Measurements from ENCODE around the gene EPS8L2. TPM values are rescaled to one million over a fixed set of nuclear protein-coding genes. Genes with fewer than 3 reads are reported as not detected.

The EPS8L2 gene
- total and polyA plus RNA-seq, 2 of the 13 experiments (the other 11 are each of a cell fraction or from before 2014, with no cell fraction given) = 89.3 to 416 TPM

DNA sequence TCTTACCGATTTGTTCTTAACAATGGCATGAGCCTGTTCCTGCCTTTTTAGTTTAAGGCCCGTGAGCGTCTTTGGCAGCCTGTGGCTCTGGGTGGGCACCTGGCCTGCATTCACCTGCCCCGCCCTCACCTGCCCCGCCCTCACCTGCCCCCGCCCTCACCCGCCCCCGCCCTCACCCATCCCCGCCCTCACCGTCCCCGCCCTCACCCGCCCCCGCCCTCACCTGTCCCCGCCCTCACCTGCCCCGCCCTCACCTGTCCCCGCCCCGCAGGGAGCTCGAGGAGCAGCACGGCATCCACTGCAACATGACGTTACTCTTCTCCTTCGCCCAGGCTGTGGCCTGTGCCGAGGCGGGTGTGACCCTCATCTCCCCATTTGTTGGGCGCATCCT, 57.0 kb downstream of the EPS8L2 start:
- H3K4me2 ChIP-seq (ENCODE audit: low read depth, low read length) = no peak overlapping the region
- CTCF ChIA-PET (ENCODE audit: low intra/inter-chr PET ratio, low total read pairs) = no interaction called here

More for the DNA sequence above, 57.0 kb downstream of the EPS8L2 start:
- no peak for TF ChIP-seq KLF13 (CRISPR knock-in tag; IDR thresholded peaks at IDR 0.05)
- peak in 1 of 2 experiments; percentile 9; a peak in 1 of 4 replicates for TF ChIP-seq POLR2A (IDR thresholded peaks at IDR 0.05; ENCODE audit: insufficient read depth in 1 of 2, low read depth in 2 of 2, low read length in 2 of 2)
- TF ChIP-seq, protein P1, sequence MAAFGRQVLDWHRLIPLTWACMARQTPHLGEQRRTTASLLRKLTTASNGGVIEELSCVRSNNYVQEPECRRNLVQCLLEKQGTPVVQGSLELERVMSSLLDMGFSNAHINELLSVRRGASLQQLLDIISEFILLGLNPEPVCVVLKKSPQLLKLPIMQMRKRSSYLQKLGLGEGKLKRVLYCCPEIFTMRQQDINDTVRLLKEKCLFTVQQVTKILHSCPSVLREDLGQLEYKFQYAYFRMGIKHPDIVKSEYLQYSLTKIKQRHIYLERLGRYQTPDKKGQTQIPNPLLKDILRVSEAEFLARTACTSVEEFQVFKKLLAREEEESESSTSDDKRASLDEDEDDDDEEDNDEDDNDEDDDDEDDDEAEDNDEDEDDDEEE (CRISPR knock-in tag; IDR thresholded peaks at IDR 0.05) = no peak
- TF ChIP-seq CREB1 (IDR thresholded peaks at IDR 0.05) = no peak
- no peak for TF ChIP-seq CREB1 (CRISPR knock-in tag; IDR thresholded peaks at IDR 0.05)
- TF ChIP-seq, protein P2, sequence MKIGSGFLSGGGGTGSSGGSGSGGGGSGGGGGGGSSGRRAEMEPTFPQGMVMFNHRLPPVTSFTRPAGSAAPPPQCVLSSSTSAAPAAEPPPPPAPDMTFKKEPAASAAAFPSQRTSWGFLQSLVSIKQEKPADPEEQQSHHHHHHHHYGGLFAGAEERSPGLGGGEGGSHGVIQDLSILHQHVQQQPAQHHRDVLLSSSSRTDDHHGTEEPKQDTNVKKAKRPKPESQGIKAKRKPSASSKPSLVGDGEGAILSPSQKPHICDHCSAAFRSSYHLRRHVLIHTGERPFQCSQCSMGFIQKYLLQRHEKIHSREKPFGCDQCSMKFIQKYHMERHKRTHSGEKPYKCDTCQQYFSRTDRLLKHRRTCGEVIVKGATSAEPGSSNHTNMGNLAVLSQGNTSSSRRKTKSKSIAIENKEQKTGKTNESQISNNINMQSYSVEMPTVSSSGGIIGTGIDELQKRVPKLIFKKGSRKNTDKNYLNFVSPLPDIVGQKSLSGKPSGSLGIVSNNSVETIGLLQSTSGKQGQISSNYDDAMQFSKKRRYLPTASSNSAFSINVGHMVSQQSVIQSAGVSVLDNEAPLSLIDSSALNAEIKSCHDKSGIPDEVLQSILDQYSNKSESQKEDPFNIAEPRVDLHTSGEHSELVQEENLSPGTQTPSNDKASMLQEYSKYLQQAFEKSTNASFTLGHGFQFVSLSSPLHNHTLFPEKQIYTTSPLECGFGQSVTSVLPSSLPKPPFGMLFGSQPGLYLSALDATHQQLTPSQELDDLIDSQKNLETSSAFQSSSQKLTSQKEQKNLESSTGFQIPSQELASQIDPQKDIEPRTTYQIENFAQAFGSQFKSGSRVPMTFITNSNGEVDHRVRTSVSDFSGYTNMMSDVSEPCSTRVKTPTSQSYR (CRISPR knock-in tag; IDR thresholded peaks at IDR 0.05; ENCODE audit: borderline replicate concordance) = no peak
- no peak for TF ChIP-seq SMYD3 (CRISPR knock-in tag; IDR thresholded peaks at IDR 0.05)
- no peak for TF ChIP-seq ZSCAN25 (CRISPR knock-in tag; IDR thresholded peaks at IDR 0.05)
- WGBS (ENCODE audit: low lambda C conversion rate) = 98% methylated on average over 24 of the region's 24 CpGs
- Histone ChIP-seq H3K4me3 (replicated peaks in 1 of 3; ENCODE audit: insufficient read depth in 1 of 3, low read depth in 2 of 3, low read length in 3 of 3) (no peak overlapping the region), H3K27ac (ENCODE audit: extremely low read length, insufficient read depth, low read length) (no peak overlapping the region), H3K79me2 (ENCODE audit: insufficient read depth, low read length) (no peaks in the 10 kb centered on the region), H3K27me3 (ENCODE audit: control insufficient read depth in 1 of 2, insufficient read depth in 2 of 2, low read length in 2 of 2) (no peaks in the 10 kb centered on the region), H3K4me1 (ENCODE audit: insufficient read depth, low read length) (no peaks in the 10 kb centered on the region), H3K36me3 (replicated peaks in 1 of 2; ENCODE audit: control insufficient read depth in 1 of 2, insufficient read depth in 2 of 2, low read length in 2 of 2) (peaks cover 20 to 67% of the 10 kb centered on the region in 2 experiments), H4K20me1 (ENCODE audit: insufficient read depth, low read length) (peaks cover 9% of the 10 kb centered on the region; the same call in 1 of the 2 replicates), H2AFZ (ENCODE audit: low read length) (no peak overlapping the region), H3K9me3 (ENCODE audit: low read length) (no peaks in the 10 kb centered on the region), H3K9ac (ENCODE audit: insufficient read depth, low read depth, low read length) (no peak overlapping the region)
- intact Hi-C loops (cut with micrococcal nuclease; ENCODE audit: unreplicated experiment) (loop anchor here (2.0 kb wide), 1 partner anchor 34 kb away; no protein-coding TSS in a partner anchor), in situ Hi-C loops (cut with HindIII; ENCODE audit: extremely low pct_ligation_motif_present, low pct_unique_long_range_greater_than_20kb) (no loop called here)
- BruUV-seq (replicated peaks) = no TSS peak
- DNase-seq (ENCODE audit: low spot score) = no peak
- FAIRE-seq = no peak
- no peak for ATAC-seq
- POLR2A ChIA-PET = interaction anchor here (0.8 kb wide), 1 partner anchor 16 kb away, joined by 4 read pairs; the partner anchor contains the start of gene TALDO1

Measured in HepG2 (cell line).